BLaER1 treated with 17β-estradiol and CSF1 and Interleukin-3, amounts not matched to agents 10 nM and 100 nM (cell line): ENCODE data around the gene DIS3L.

ENCODE experiments used
- H3K27ac ChIP-seq, 11 experiments: shearing (Covaris generic); formaldehyde crosslinking; 2 replicates each; pipeline ENCODE4 v1.8.1; 2022
- H3K27me3 ChIP-seq, 11 experiments: shearing (Covaris generic); formaldehyde crosslinking; 2 replicates each; pipeline ENCODE4 v1.8.1; 2022
- H3K36me3 ChIP-seq, 11 experiments: shearing (Covaris generic); formaldehyde crosslinking; 2 replicates each; pipeline ENCODE4 v1.8.1; 2022
- H3K4me1 ChIP-seq, 10 experiments: shearing (Covaris generic); formaldehyde crosslinking; 2 replicates each; pipeline ENCODE4 v1.8.1; 2022
- H3K4me2 ChIP-seq, 11 experiments: shearing (Covaris generic); formaldehyde crosslinking; 2 replicates each; pipeline ENCODE4 v1.8.1; 2022
- H3K4me3 ChIP-seq, 10 experiments: shearing (Covaris generic); formaldehyde crosslinking; 2 replicates each; pipeline ENCODE4 v1.8.1; 2022
- H3K9ac ChIP-seq, 11 experiments: shearing (Covaris generic); formaldehyde crosslinking; 2 replicates each; pipeline ENCODE4 v1.8.1; 2022
- H3K9me3 ChIP-seq, 11 experiments: shearing (Covaris generic); formaldehyde crosslinking; replicated peaks in 1 of 11; 2 replicates each; pipeline ENCODE4 v1.8.1; 2022
- H4K20me1 ChIP-seq, 11 experiments: shearing (Covaris generic); formaldehyde crosslinking; 2 replicates each; pipeline ENCODE4 v1.8.1; 2022
- Cebpa-rat ChIP-seq, 11 experiments: shearing (Covaris generic); IDR thresholded peaks; 2 replicates each; pipeline ENCODE4 v1.8.1; 2022

DIS3L gene

DNA sequence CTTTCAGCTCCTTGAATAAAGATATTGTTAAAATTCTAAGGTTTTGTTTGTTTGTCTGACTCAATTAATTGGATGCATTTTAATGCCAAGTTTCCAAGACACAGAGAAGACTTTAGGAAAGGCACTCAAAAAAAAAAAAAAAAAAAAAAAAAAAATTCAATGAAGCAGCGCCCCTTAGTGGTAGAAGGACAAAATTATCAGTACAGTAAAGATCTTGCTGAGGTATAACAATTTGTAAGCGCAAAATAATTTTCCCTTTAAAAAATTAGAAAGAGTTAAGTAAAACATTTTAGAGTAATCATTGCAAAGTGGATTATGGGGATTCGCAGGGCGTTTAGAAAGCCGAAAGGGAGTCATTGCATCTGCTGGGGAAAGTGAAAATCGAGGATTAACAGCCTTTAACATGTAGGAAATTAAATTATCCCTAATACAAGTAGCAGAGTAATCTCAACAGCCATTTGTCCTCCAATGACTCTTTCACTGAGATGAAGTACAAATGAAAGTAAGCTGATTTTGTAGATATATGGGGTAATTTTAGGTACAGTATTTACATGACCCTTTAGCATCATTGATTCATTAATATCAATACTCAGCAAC, 5.8 kb upstream of the DIS3L start:
- Histone ChIP-seq H3K9ac (no peak overlapping the region), H3K36me3 (no peaks in the 10 kb centered on the region), H3K4me1 (peaks cover 6 to 37% (median 33%) of the 10 kb centered on the region in 10 experiments), H3K4me2 (no peak overlapping the region), H4K20me1 (no peaks in the 10 kb centered on the region), H3K27ac (no peak overlapping the region), H3K9me3 (no peaks in the 10 kb centered on the region), H3K27me3 (no peaks in the 10 kb centered on the region), H3K4me3 (no peak overlapping the region)
- no peak for TF ChIP-seq Cebpa-rat (IDR thresholded peaks at IDR 0.05)

DNA sequence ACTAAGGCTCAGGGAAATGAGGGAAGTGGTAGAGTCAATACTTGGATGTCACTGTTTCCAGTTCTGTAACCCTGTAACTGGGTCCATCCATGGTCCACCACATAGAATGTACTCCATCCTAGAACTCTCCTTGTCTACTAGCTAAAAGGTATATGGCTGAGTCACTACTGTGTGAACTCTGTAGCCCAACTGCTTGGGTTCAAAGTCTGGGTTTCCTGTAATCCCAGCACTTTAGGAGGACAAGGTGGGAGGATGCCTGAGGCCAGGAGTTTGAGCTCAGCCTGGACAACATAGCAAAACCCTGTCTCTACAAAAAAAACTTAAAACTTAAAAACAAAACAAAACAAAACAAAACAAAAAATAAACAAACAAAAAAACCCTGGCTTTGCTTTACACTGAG, 5.3 kb upstream of the DIS3L start:
- H3K4me3 ChIP-seq = no peak overlapping the region
- no peaks in the 10 kb centered on the region for H4K20me1 ChIP-seq
- H3K9ac ChIP-seq = no peak overlapping the region
- no peaks in the 10 kb centered on the region for H3K27me3 ChIP-seq
- no peak overlapping the region for H3K27ac ChIP-seq
- H3K36me3 ChIP-seq = no peaks in the 10 kb centered on the region
- no peak for TF ChIP-seq Cebpa-rat (IDR thresholded peaks at IDR 0.05)
- peaks cover 9 to 41% (median 38%) of the 10 kb centered on the region in 10 experiments for H3K4me1 ChIP-seq
- no peaks in the 10 kb centered on the region for H3K9me3 ChIP-seq
- no peak overlapping the region for H3K4me2 ChIP-seq

DNA sequence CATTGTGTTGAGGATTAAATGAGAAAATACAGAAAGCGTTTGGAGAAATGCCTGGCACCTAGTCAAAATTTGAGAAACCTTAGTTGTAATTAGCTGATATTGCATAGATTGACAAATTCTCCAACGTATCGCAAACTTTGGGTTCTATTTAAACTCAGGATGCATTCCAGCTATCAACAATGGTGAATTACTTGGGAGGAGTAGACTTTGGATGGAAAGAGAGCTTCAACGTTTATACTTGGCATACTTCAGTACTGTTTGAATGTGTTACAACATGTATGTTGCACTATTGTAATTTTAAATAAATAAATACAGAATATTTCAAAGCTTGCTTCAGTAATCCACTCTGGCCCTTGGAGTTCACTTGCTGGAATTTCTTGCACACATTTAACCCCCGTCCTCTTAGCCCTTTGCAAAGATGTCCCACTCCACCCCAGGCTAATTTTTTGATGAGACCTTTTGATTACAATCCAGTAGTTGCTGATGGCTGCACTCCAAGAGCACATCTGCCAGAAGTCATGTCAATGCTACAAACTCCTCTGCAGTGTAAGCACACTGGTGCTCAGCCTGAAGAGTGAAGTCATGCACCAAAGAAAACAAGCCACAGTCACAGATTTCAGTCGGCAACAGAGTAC, 4.7 kb upstream of the DIS3L start:
- TF ChIP-seq Cebpa-rat (IDR thresholded peaks at IDR 0.05) = no peak
- Histone ChIP-seq H3K27me3 (no peaks in the 10 kb centered on the region), H4K20me1 (no peaks in the 10 kb centered on the region), H3K4me2 (no peak overlapping the region), H3K27ac (no peak overlapping the region), H3K4me3 (no peak overlapping the region), H3K4me1 (peaks cover 9 to 41% (median 38%) of the 10 kb centered on the region in 10 experiments), H3K36me3 (no peaks in the 10 kb centered on the region), H3K9ac (no peak overlapping the region), H3K9me3 (no peaks in the 10 kb centered on the region)

DNA sequence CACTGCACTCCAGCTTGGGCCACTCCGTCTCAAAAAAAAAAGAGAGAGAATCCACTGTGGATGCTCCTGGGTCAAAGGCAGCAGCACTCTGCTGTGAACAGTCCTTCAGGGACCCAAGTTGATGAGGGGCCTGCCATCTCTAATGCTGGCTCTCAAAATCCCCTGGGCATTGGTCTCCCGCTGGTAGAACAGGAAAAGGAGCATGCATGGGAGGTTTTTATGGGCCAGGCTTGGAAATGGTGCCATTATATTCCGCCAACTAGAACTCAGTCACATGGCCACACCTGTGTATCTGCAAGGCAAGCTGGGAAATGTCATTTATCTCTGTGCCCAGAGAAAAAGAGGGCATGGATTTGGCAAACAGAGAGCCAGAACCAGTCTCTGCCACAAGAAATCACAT, 3.4 kb upstream of the DIS3L start:
- Histone ChIP-seq H3K27ac (no peak overlapping the region), H3K36me3 (no peaks in the 10 kb centered on the region), H3K4me2 (peak overlapping the region in 9 of 11 experiments; percentile 15 to 63 (median 48); a peak in 15 of 22 replicates), H3K9ac (no peak overlapping the region), H3K27me3 (no peaks in the 10 kb centered on the region), H3K9me3 (no peaks in the 10 kb centered on the region), H4K20me1 (no peaks in the 10 kb centered on the region), H3K4me1 (peaks cover 18 to 52% (median 47%) of the 10 kb centered on the region in 10 experiments), H3K4me3 (no peak overlapping the region)
- TF ChIP-seq Cebpa-rat (IDR thresholded peaks at IDR 0.05) = no peak

DNA sequence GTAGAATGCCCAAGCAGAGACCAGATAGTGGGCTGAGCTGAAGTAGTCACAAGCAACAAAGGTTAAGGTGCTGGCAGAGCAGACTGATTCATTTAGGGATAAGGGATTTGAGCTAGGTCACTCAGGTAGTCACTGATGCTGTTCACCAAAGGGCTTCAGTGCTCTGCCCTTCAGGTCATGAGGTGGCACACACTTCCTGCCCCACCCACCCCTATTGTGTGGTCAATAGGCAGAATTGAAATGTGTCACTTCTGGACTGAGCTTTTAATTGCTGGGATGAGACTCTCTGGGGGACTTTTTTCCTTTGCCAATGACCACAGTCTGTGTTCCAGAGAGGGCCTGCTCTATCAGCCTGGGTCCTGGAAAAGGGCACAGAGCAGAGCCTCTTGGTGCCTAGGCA, 2.9 kb upstream of the DIS3L start:
- Histone ChIP-seq H3K4me2 (peak overlapping the region in 10 of 11 experiments; percentile 15 to 63 (median 48); a peak in 17 of 22 replicates), H3K9ac (no peak overlapping the region), H3K27ac (no peak overlapping the region), H3K36me3 (no peaks in the 10 kb centered on the region), H3K4me3 (no peak overlapping the region), H3K4me1 (peaks cover 23 to 55% (median 49%) of the 10 kb centered on the region in 10 experiments), H3K27me3 (no peaks in the 10 kb centered on the region), H3K9me3 (no peaks in the 10 kb centered on the region), H4K20me1 (no peaks in the 10 kb centered on the region)
- no peak for TF ChIP-seq Cebpa-rat (IDR thresholded peaks at IDR 0.05)

DNA sequence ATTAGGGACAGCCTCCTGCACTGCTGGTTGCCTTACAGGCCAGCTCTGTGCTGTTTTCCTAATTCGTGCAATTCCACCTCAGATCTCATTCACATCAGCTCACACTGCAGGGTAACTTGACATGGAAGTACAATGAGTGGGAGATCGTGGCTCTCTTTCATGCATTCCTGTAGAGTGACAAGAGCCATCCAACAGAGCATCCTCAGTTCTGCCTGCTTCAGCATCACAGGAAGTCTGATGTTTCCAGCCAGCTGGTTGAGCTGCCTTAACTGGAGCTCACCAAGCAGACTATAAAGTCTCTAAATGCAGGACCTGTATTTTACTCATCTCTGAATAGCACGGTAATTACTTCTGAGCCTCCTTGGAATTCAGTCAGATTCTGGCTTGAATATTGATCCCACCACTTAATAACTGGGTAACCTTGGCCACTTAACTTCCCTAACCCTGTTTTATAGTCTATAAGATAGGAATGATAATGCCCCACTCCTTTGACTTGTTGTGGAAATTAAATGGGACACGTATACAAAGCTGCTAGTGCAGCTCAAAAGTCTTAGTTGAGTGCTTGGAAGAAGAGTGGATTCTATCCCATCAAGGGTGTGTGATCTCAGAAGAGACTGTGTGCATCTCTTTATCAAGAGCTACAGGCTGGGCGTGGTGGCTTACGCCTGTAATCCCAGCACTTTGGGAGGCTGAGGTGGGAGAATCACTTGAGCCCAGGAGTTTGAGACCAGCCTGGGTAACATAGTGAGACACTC, 1.4 kb upstream of the DIS3L start:
- peaks cover 24 to 57% (median 48%) of the 10 kb centered on the region in 10 experiments for H3K4me1 ChIP-seq
- H3K4me3 ChIP-seq = peak overlapping the region in 6 of 10 experiments; percentile 62 to 76 (median 72); a peak in 9 of 20 replicates
- no peaks in the 10 kb centered on the region for H3K27me3 ChIP-seq
- peak overlapping the region in 10 of 11 experiments; percentile 83 to 98 (median 94); a peak in 17 of 22 replicates for H3K9ac ChIP-seq
- H3K9me3 ChIP-seq = no peaks in the 10 kb centered on the region
- no peaks in the 10 kb centered on the region for H4K20me1 ChIP-seq
- H3K4me2 ChIP-seq = peak overlapping the region; percentile 83 to 93 (median 91)
- TF ChIP-seq Cebpa-rat (IDR thresholded peaks at IDR 0.05) = no peak
- H3K36me3 ChIP-seq = peaks cover 0 to 10% (median 6%) of the 10 kb centered on the region in 11 experiments; a peak in 7 of 22 replicates
- peak overlapping the region in 6 of 11 experiments; percentile 90 to 98 (median 96); a peak in 4 of 22 replicates for H3K27ac ChIP-seq

DNA sequence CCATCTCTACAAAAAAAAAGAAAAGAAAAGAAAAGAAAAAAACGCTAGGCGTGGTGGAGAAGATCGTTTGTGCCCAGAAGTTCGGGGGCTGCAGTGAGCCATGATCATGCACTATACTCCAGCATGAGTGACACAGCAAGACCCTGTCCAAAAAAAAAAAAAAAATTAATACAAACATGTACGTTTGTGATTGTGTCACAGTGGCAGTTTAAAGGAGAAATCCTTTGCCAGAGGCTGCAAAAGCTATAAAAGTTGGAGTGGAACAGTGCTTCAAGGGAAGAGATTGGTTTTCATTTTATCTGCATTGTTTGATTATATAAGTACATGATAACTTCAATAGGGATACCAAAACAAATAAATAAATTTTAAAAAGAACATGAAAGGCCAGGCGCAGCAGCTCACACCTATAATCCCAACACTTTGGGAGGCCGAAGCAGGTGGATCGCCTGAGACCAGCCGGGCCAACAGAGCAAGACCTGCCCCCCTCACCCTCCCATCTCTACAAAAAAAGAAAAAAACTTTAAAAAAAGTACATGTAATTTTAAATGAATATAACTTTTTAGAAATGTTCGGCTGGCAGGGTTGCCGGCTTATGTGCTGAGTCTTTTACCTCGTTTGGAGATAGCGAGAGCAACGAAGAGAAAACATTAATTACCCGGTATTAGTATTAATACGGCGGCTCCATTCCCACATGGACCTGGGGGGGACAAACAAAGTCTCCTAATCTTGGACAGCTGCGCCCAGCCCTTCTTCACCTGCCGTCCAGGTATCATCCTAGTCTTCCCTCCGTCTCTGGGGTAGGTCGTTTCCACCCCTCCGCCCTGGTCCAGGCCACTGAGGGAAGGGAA, 573 bp upstream of the DIS3L start:
- Histone ChIP-seq H4K20me1 (no peaks in the 10 kb centered on the region), H3K27me3 (no peaks in the 10 kb centered on the region), H3K9me3 (no peaks in the 10 kb centered on the region), H3K36me3 (peaks cover 0 to 18% (median 13%) of the 10 kb centered on the region in 11 experiments; a peak in 17 of 22 replicates), H3K4me2 (peak overlapping the region; percentile 83 to 93 (median 91)), H3K9ac (peak overlapping the region; percentile 83 to 98 (median 92)), H3K4me3 (peak overlapping the region; percentile 62 to 80 (median 72)), H3K4me1 (peaks cover 24 to 57% (median 48%) of the 10 kb centered on the region in 10 experiments), H3K27ac (peak overlapping the region; percentile 80 to 98 (median 93))
- no peak for TF ChIP-seq Cebpa-rat (IDR thresholded peaks at IDR 0.05)

DNA sequence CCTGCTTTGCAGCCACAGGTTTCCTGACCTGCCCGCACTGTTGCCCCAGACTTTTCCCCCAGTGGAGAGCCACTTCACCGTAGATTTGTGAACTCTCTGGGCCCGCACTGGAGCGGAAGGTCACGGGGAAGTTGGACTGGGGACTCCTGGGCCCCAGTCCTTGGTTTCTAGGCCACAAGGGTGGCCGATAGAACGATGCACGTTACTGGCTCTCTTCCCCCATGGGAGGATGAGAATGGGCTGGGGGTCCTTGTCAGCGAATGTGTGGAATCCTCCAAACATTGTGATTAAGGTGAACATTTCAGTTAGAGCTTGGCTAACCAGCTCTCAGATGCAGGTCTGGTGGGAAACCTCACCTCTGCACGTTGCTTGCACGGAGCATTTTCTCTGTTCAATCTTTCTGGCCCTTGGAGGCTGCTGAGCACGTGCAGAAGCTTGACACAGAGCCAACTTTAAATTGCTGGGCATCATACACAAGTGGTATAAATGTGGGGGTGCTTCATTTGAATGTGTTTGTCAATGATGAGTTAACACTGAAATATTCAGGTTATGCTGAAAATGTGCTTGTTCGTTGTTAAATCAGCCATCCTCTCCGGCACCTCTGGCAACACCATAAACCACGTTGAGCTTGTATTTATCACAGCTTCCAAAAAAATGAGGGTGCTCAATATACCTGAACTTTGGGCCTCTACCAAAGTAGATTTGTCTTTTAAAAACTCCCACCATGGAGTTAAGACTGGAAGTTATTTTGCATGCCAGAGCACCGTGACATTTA, 976 bp downstream of the DIS3L start:
- TF ChIP-seq Cebpa-rat (IDR thresholded peaks at IDR 0.05) = peak in 4 of 11 experiments; percentile 11 to 63 (median 34); a peak in 1 of 22 replicates
- Histone ChIP-seq H4K20me1 (0 out of 22 replicates have a peak, but pooled peaks cover 0 to 4% (median 0%) of the 10 kb centered on the region in 11 experiments), H3K9me3 (no peaks in the 10 kb centered on the region), H3K9ac (peak overlapping the region; percentile 83 to 98 (median 92)), H3K4me2 (peak overlapping the region; percentile 83 to 93 (median 91)), H3K27ac (peak overlapping the region; percentile 80 to 98 (median 93)), H3K36me3 (peaks cover 7 to 34% (median 28%) of the 10 kb centered on the region in 11 experiments), H3K4me1 (peaks cover 24 to 57% (median 48%) of the 10 kb centered on the region in 10 experiments), H3K27me3 (no peaks in the 10 kb centered on the region), H3K4me3 (peak overlapping the region; percentile 62 to 80 (median 72))
